OCI-M2 (cell line): ENCODE data around the gene CEP162.
"Not testable (repeated sequence)": the region's sequence is repeated elsewhere in the genome, so short reads cannot be mapped to it uniquely, and the experiment has no call there.

Source experiments
- DNase-seq: peaks from one replicate; lab custom pipeline; 2025; ENCODE audit not compliant: unreplicated experiment; lab: John Stamatoyannopoulos, UW

CEP162 gene

DNA sequence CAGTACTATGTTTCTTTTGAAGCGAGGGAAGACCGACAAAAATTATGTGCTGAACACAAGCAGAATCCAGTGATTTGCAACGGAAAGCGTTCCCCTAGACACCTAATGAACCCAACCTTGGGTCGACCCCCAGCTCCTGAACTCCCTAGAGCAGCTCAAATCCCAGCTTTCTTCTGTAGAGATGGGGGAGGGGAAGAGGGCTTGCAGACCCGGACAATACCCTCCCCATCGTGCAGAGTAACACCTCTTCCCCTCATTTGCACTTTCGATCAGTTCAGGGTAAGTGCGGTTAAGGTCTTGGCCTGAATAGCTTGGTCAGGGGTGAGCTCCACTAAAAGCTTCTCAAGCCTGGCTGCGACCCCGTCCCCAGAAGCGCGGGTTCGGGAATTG, 404 bp downstream of the CEP162 start:
- no peak for DNase-seq

GRCh38 chr6:84224251-84224650, 3.2 kb downstream of the CEP162 start:
- no peak for DNase-seq

DNA sequence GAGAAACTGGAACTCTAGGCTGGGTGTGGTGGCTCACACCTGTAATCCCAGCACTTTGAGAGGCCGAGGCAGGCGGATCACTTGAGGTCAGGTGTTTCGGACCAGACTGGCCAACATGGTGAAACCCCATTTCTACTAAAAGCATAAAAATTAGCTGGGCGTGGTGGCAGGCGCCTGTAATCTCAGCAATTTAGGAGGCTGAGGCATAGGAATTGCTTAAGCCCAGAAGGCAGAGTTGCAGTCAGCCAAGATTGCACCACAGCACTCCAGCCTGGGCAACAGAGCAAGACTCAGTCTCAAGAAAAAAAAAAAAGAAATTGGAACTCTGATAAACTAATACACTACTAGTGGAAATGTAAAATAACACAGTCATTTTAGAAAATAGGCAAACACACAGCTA, 3.8 kb downstream of the CEP162 start:
- not testable (repeated sequence) for DNase-seq

GRCh38 chr6:84222426-84222825, 5.0 kb downstream of the CEP162 start:
- no peak for DNase-seq

DNA sequence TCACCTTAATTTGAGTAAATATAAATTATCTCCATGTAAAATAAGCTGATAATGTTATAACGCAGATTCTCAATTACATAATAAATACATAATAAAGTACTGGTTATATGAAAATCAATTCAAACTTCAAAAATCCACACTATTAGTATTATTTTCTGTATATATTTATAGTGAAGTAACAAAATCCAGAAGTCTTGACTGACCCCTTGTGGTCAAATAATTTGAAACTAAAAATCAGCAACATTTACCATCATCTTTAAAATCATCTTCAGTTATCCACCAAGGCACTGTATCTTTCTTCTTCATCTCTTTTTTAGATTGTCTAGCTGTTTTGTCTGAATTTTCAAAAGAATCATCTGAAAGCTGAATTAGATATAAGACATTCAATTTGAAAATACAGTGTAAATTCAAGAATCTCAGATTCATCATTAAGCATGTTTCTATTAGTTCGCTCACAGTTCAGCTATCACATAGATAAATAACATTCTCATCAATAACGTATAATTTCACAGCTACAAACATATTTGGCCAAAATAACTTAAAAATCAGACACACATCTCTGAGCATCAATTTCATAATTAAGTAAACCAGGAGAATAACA, 6.5 kb downstream of the CEP162 start:
- DNase-seq, result no peak

DNA sequence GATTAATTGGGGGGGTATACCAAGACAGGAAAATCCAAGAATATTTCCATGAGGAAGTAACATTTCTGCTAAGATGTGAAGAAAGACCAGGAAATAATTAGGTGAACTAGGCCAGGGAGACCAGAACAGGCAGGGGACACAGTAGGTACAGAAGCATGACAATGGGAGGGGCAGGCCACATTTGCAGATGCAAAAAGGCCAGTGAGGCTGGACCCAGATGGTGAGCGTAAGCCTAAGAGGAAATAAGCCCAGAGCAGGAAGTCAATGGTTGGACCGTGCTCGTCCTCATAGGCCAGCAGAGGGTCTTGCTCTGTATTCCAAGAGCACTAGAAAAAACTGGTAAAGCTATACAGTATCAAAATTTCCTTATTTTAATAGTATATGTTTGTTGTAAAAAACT, 9.4 kb downstream of the CEP162 start:
- DNase-seq, result no peak

DNA sequence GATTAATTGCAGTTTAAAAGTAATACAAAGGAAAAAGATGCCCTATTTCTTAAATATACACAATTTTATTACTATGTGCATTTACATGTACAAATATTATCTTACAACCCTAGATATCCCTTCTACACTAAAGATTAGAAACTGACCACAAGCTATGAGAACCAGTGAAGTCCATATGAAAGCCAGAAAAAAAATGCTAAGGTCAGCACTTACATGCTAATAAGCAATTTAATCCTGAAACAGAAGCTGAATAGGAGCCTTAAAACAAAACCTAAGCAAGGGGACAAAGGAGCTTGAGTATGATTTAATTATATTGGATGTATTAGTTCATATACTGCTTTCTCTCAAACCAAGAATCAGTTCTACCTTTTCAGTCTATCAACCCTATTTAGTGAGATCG, 14.2 kb downstream of the CEP162 start:
- DNase-seq, result no peak

- no peak for DNase-seq
Measured at GRCh38 chr6:84204011-84204410, 23.4 kb downstream of the CEP162 start.

- DNase-seq, result not testable (repeated sequence)
Measured at GRCh38 chr6:84199987-84200386, 27.5 kb downstream of the CEP162 start.

DNA sequence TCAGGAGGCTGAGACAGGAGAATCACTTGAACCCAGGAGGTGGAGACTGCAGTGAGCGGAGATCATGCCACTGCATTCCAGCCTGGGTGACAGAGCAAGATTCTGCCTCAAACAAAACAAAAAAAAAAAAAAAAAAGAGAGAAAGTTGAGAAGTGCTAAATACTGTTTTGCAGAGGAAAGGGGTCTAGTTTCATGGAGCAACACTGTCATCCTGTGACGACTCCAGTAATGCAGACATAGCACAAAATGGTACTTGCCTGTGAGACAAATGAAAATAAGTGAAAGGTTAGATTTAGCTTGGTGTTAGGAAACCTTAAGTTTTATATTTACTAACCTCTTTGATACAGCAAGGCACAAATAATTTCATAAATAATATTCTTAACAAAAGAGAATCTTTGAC, 29.7 kb downstream of the CEP162 start:
- no peak for DNase-seq

DNA sequence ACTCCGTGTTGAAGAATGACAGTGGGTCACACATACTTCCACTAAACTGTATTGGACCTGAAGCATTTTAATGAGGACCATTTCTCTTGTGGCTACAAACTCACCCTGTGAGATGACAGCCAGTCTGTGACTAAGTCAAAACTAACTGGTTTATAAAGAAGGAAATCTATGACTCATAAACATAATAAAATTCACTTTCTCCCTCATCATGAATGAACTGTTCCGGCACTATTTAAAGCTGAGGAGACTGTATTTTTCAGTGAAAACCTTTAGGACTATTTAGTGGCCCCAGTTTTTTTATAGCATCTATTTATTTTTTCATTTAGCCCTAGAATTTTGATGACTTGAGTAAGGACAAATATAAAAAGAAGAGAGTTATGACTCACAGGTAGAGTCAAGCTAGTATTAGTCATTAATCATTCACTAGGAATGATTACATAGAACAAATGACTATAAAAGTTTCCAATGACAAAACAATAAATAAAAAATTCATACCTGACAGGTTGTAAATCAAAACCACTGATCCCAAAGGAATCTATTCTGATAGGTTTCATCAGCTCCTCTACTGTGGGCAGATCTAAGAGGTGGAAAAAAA, 34.2 kb downstream of the CEP162 start:
- no peak for DNase-seq

DNA sequence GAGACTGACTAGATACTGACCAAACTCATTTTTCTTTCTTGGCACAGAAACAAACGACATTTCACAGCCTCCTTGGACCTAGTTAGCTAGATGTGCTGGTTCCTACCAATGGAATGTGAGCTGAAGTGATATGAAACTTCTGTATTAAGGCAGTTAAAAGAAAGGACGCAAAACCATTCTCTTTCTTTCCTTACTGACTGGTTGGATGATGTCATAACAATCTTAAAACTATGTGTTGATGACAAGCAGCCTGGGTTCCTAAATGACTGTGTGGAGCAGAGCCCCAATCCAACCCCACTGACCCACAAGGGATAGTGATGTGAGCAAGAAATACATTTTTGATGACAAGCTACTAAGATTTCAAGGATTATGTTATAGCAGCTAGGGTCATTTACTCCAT, 35.6 kb downstream of the CEP162 start:
- no peak for DNase-seq

DNA sequence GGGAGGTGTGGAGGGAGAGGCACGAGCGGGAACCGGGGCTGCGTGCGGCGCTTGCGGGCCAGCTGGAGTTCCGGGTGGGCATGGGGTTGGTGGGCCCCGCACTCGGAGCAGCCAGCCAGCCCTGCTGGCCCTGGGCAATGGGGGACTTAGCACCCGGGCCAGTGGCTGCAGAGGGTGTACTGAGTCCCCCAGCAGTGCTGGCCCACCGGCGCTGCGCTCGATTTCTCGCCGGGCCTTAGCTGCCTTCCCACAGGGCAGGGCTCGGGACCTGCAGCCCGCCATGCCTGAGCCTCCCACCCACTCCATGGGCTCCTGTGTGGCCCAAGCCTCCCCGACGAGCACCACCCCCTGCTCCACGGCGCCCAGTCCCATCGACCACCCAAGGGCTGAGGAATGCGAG, 38.1 kb downstream of the CEP162 start:
- not testable (repeated sequence) for DNase-seq

GRCh38 chr6:84183430-84183829, 44.0 kb downstream of the CEP162 start:
- DNase-seq, result no peak

- DNase-seq, result no peak
Measured at GRCh38 chr6:84182001-84182400, 45.4 kb downstream of the CEP162 start.

GRCh38 chr6:84177241-84177640, 50.2 kb downstream of the CEP162 start:
- no peak for DNase-seq

DNA sequence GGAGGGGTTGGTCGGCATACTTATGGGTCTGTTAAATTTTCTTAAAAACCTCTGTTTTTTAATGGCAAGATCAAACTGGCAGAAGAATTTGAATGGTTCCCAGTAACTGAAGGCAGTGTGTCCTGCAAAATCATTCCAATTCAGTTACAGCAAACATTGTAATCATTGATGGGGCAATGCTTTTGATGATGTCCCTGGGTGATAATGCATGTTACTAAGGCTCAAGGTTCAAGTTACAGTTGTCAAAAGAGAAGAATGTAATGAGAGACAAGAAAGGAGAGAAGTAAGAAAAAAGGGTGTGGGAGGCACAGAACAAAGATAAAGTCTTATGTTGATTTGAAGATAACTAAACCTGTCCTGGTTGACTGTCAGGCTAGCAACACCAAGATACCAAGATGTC, 54.9 kb downstream of the CEP162 start:
- no peak for DNase-seq

GRCh38 chr6:84172080-84172479, 55.4 kb downstream of the CEP162 start:
- DNase-seq, result no peak

DNA sequence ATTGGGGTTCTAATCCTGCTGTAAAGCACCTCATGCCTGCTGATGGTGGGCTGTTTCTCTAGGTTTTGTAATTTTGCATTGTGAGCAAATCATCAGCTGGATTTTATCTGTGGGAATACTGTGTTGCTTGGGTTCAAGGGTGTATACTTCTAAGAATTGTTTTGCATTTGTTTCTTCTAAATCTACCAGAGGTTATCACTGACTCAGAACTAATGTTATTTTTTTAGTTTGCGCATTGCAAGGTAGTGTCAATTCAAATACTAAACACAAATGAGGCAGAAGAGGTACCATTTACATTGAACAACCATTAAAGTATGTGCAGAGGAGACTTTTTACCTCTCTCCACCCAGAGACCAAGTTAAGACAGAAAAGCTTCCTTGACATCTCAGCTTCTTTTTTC, 60.0 kb downstream of the CEP162 start:
- DNase-seq, result no peak

DNA sequence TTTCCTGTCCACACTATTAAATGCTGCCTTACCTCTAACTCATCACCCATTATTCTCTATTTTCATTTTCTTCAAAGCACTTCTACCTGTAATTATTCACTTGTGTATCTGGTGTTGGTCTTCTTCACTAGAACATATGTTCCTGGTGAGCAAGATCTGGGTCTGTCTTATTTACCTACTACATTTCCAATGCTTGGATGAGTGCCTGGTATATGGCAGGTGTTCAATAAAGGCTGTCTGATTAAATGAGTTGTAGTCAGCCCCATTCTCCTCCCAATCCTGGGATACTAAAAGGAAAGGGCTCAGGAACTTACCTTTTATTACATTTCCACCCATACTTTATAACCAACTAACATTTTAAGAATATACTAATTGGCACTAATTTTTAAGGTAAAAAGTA, 61.0 kb downstream of the CEP162 start:
- no peak for DNase-seq

- not testable (repeated sequence) for DNase-seq
Measured at GRCh38 chr6:84164328-84164727, 63.1 kb downstream of the CEP162 start.

GRCh38 chr6:84161190-84161589, 66.3 kb downstream of the CEP162 start:
- DNase-seq, result no peak

GRCh38 chr6:84156306-84156705, 71.1 kb downstream of the CEP162 start:
- DNase-seq, result no peak
